Fibroblast of lung (primary cell): ENCODE results near the gene DPEP1.

Experiments used
- EZH2 ChIP-seq: IDR thresholded peaks from 2 replicates; pipeline ENCODE4 v1.5.1; 2012; ENCODE audit warnings: low read length, control low read depth, mild to moderate bottlenecking; ENCODE audit errors: missing control alignments
- TF ChIP-seq, protein P1 (sequence below), 2 donors: IDR thresholded peaks in 1 of 2; conservative IDR thresholded peaks in 1 of 2; 1 replicate in 1 of 2; 2 replicates in 1 of 2; pipeline ENCODE4 v1.5.1; 2011 to 2012; ENCODE audit warnings: low read length in 2 of 2, control low read depth in 1 of 2, inconsistent platforms in 1 of 2, low read depth in 1 of 2, mild to moderate bottlenecking in 1 of 2

- TF ChIP-seq, protein P1, sequence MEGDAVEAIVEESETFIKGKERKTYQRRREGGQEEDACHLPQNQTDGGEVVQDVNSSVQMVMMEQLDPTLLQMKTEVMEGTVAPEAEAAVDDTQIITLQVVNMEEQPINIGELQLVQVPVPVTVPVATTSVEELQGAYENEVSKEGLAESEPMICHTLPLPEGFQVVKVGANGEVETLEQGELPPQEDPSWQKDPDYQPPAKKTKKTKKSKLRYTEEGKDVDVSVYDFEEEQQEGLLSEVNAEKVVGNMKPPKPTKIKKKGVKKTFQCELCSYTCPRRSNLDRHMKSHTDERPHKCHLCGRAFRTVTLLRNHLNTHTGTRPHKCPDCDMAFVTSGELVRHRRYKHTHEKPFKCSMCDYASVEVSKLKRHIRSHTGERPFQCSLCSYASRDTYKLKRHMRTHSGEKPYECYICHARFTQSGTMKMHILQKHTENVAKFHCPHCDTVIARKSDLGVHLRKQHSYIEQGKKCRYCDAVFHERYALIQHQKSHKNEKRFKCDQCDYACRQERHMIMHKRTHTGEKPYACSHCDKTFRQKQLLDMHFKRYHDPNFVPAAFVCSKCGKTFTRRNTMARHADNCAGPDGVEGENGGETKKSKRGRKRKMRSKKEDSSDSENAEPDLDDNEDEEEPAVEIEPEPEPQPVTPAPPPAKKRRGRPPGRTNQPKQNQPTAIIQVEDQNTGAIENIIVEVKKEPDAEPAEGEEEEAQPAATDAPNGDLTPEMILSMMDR (conservative IDR thresholded peaks at IDR 0.05 in 1 of 2, IDR thresholded peaks at IDR 0.05 in 1 of 2; ENCODE audit: low read depth in 1 of 2, low read length in 2 of 2), result no peak
- TF ChIP-seq EZH2, result no peak
These were observed 565 bp downstream of the DPEP1 start for GRCh38 chr16:89613954-89614459.
